Renal cortex interstitium (tissue), 11 donors: ENCODE measurements around the gene BRPF3. TPM values are rescaled to one million over a fixed set of nuclear protein-coding genes. Genes with fewer than 3 reads are reported as not detected.

Experiments used
- DNase-seq, 11 donors: peaks; one replicate each; pipeline ENCODE4 v3.0.0-alpha.2; 2013; ENCODE audit warnings: low read depth in 9 of 11, low spot score in 4 of 11; ENCODE audit errors: extremely low read depth in 1 of 11
- polyA plus RNA-seq, 3 donors: library from polyadenylated mRNA; unstranded; fragments of 120-200 nt; gene quantifications; one replicate each; pipeline ENCODE4 v1.2.1, GENCODE V29; 2013; ENCODE audit not compliant: insufficient read length in 3 of 3

The BRPF3 gene
- polyA plus RNA-seq, 3 donors = 49.6 to 51.4 (median 50.6) TPM

DNA sequence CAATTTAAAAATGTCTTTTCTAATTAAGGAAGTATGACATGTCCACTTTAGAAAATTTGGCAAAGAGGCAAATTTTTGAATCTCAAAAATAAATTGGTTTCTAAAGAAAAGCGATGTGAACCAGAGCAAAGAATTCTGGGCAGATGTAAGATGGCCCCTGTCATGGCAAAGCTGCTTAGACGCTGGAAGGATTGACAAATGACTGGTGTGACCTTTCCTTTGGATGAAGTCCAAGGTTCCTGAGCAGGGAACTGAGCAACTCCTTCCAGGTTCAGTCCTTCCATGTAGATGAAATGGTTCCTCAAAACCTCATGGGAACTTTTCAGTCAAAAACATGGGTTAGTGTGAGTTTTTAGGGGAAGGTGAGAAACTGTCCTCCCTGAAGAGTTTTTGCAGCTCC lies 25.1 kb downstream of the BRPF3 start:
- DNase-seq = no peak

DNA sequence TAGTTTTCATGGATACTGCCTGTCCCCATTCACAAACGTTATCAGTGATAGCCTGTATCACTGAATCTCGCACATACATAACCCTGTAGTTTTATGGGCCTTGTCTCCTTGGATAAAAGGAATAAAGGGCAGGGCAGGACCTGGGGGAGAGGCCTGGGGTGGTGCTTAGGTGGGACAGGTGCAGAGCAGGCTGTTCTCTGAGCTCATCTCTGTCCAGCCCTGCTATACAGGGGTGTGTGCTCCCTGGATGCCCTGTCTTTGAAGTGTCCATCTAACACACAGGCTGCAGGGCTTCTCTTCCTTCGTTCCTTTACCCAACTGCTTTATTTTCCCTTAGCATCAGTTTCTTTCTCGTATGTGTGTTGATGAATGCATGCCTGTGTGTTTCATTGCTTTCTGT lies 26.4 kb downstream of the BRPF3 start:
- no peak for DNase-seq

DNA sequence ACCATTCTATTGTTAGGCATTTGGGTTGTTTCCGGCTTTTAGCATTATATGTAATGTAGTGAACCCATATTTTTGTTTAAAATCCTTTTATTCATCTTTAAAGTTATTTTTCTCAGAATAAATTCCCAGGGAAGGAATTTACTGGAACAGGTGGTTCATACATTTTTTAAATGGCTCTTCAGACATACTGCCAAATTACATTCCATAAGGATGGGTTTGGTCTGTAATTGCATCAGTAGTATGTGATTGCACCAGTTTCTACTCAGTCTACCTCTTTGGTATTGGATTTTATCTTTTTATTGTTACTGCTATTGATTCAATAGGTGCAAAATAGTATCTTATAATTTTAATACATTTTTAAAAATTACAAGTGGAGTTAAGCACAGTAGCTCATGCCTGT lies 27.2 kb downstream of the BRPF3 start:
- no peak for DNase-seq

DNA sequence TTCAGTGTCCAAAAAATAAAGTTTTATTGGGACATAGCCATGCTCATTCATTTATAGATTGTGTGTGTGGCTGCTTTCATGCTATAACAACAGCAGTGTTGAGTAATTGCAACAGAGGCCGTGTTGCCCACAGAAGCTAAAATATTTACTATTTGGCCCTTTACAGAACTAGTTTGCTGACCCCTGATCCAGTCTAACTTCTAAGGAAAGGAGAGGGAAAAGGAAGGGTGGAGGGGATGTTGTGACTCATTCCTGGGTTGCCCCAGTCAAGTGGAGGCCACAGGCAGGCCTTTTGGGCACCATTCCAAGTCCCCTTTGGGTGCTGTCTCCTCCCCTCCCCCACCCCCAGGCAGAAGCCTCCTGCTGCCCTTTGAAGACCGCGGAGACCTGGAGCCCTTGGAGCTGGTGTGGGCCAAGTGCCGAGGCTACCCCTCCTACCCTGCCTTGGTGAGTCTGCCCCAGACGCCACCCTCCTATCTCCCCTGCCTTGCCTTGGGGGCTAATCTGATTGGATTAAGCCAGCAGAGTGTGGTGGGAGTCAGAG lies 28.4 kb downstream of the BRPF3 start:
- no peak for DNase-seq

DNA sequence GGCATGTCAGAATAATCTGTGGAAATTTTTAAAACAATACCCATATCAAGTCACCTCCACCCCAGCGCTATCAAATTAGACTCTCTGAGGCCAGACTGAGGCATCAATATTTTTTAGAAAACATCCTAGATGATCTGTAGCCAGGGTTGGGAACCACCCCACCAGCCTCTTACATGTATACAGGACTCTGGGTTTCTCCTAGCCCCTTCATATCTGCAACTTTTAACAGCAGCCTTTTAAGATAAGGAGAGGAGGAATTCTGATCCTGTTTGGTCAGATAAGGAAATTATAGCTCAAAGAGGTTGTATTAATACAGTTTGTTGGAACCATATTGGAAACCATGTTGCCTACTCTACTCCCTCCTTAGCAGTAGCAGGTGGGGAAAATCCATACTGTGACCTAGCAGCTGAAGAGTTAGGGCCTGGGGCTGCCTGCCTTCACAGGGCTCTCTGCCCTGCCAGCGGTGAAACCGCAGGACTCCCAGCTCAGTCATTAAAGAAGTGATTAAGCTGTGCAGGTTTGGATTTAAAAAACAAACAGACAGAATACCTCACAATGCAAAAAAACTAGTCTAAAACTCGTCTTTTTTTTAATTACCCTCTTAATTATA lies 30.0 kb downstream of the BRPF3 start:
- no peak for DNase-seq

DNA sequence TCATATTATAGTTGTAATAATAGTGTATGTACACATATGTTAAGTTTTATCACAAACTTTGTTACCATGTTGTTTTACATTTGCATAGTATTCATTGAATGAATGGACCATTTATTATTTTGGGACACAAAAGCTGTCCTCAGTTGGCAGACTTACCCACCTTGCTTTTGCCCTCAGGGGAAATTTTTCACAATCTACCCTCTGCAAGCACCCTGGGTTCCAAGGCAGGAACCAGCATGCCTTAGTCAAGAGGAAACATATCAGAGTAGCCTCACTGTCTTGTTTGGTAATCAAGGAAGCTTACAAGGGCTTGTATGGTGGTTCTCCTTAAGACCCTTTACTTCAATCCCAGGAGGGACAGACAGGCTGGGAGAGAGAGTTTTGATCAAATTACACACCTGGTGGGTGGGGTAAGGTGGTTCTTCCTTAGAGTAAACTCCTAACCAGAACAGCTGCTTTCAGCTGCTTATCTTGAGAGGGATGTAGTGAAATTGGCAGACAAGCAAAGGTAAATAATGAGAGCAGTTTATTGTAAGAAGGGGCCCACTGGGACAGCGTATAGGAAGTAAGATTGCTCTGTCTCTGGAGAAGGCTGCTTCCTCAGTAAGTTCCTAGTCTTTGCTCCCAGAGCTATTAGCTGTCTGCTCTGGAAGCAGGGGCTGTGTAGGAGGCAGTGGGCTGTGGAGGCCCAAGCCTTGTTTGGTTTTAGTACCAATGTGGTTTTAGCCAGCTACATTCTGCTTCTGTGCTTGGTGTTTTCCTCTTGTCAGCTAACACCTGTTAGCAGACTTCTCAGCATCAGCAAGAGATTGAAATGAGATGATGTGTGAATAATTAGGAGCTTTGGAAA lies 31.1 kb downstream of the BRPF3 start:
- no peak for DNase-seq

DNA sequence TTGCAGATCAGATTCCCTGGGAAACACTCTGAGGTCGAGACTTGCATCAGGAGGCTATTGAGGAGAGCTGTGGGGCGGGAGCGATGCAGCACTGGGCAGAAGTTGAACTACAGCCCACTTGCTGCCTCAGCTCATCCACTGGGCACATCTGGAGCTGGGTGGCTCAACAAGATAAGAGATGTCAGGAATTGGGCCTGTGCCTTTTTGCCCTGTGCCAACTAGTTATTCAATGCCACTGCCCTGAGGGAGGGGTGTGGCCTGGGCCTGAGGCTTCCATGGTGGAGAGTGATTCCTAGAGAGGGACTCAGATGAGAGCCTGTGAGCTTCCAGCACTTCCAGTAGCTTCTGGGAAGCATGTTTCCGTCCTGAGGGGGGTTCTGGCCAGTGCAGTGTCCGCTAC lies 32.7 kb downstream of the BRPF3 start:
- no peak for DNase-seq

DNA sequence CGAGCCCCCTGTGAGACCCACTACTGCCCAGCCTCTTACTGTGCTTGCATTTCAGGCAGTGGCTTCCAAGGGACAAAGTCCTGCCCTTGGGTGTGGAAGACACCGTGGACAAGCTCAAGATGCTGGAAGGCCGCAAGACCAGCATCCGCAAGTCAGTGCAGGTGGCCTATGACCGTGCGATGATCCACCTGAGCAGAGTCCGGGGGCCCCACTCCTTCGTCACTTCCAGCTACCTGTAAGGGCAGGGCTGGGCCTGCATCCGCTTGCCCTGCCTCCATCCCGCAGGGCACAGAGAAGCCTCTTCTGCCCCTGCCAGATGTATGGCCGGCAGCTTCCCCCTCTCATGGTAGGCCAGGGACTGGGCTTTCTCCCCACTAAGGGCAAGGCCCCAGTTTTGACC lies 33.8 kb downstream of the BRPF3 start:
- DNase-seq = no peak

DNA sequence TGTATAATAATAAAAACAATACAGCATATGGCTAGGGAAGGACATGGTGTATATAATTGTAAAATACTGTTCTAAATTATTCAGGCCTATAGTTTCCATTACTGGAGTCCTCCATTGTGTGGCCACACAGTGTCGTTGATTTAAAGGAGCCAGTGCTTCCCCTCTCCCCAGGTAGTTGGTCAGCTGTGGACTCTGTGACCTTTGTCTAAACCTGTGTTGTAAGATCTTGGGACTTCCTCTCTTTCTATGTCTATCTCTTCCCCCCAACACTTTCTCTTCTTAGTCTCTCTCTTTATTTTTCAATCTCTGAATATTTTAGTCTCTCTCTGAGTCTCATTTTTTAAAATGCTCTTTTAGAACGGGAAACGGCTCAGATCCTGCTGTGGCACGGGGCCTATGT lies 35.6 kb downstream of the BRPF3 start:
- DNase-seq = no peak

DNA sequence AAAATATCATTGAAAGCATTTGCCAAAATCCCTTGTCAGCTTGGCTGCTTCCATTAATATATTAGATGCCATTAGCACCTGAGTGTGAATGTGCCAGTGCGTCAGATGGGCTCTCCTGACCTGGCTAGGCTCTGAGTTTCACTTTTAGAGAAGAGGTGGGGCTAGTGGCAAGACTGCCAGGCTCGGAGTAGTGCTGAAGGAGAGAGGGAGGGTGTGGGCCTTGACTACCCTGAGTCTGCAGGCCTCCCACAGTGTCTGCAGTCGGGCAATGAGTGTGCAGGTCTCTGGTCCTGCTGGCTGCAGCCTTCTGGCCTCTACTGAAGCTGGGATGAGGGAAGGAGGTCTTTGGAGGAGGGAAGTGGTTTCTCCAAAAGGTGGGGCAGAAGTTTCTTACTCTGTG lies 38.8 kb downstream of the BRPF3 start:
- no peak for DNase-seq

DNA sequence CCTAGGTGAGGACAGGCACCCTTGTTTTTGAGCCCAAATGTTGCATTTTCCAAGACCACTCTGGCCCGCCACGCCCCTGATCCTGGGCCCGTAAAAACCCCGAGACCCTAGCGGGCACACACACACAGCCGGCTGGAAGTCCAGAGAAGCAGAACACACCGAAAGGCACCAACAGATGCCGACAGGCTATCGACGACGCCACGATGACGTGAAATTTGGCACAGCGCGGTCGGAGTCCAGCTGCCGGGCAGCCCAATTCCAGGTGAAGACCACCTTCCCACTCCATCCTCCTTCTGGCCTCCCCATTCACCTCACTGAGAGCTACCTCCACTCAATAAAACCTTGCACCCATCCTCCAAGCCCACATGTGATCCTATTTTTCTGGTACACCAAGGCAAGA lies 39.3 kb downstream of the BRPF3 start:
- no peak for DNase-seq

DNA sequence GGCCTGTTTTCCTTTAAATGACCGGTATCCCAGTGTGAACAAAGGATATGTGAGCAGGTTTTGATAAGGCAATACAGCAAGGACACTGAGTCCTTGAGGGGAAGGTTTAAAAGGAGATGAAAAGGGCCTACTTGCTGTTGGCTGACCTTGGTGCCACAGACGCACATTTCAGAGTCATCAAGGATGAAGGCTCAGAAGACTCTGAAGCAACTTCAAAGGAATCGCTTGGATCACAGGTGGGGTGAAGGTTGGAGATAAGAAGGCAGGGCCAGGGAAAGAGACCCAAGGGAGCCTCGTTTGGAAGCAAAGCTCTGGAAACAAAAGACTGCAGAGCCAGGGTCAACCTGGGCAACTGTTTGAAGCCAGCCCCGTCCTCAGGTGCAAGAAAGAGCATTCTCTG lies 43.2 kb downstream of the BRPF3 start:
- DNase-seq = no peak

DNA sequence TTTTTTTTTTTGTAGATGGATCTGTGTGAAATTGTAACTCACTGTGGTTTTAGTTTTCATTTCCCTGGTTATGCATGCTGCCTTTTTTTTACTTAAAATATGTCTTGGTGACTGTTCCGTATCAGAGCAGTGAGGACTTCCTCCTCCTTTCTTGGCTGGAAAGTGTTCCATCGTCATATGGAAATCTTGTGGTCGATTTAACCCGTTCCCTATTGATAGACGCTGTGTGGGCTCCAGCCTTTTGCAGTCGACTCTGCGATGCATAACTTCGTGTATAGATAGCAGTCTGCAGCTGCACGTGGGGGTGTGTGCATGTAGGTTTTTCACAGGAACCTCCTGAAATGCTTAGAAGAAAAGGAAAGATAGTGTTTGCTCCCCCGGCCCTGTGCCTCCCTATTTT lies 45.2 kb downstream of the BRPF3 start:
- DNase-seq = no peak

DNA sequence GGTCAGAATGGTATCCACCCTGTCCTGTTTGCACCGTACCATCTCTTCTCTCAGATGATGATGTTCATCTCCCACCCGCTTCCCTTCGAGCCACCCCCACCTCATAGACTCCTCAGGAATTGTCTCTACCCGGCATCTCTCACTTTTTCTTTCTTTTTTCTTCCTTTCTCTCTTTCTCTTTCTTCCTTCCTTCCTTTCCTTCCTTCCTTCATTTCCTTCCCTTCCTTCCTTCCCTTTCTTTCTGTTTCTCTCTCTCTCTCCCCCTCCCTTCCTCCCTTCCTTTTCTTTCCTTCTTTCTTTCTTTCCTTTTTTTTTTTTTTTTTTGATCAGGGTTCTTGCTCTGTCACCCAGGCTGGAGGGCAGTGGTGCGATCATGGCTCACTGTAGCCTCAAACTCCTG lies 45.6 kb downstream of the BRPF3 start:
- no peak for DNase-seq

DNA sequence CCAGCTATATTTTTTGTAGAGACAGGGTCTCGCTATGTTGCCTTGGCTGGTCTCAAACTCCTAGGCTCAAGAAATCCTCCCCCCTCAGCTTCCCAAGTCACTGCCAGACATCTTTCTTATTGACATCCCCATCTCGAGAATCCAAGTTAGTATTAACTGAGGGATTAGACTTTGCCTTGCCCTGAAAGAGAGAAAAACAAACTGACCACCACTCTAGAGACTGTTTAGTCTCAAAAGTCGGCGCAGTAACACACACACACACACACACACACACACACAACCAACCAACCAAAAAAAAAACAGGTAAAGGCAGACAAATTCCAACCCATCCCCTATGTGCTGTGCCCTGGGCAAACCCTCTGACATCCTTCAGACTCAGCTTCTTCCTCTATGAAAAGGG lies 46.1 kb downstream of the BRPF3 start:
- DNase-seq = peak in 2 of 11 donors; percentile 16 to 50

DNA sequence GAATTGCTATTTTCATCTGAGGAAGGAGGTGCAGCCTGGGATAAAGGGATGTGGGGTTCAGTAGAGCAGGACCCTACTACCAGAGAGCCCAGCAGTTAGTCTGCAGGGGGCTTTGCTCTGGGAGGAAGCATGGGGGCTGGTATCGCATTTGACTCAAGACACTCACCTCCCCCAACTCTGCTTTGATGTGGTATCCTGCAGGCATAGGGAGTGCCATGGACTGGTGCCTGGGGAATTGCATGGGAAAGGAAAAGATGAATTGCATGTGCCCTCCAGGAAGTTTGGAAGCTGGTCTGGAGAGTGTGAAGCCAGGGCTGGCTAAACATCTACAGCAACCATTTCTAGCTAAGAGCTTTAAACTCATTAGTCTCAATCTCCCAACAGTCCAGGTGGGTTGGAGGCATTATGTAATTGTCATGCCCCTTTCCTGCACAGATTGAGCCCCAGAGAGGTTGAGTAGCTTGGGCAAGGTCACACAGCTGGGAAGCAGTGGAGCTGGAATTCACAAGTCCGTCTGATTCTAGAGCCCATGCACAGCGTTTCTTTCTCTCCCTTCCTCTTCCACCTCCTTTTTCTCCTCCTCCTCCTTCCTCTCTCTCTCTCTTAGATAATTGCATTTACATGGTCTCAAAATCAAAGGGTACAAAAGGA lies 47.1 kb downstream of the BRPF3 start:
- DNase-seq = no peak

DNA sequence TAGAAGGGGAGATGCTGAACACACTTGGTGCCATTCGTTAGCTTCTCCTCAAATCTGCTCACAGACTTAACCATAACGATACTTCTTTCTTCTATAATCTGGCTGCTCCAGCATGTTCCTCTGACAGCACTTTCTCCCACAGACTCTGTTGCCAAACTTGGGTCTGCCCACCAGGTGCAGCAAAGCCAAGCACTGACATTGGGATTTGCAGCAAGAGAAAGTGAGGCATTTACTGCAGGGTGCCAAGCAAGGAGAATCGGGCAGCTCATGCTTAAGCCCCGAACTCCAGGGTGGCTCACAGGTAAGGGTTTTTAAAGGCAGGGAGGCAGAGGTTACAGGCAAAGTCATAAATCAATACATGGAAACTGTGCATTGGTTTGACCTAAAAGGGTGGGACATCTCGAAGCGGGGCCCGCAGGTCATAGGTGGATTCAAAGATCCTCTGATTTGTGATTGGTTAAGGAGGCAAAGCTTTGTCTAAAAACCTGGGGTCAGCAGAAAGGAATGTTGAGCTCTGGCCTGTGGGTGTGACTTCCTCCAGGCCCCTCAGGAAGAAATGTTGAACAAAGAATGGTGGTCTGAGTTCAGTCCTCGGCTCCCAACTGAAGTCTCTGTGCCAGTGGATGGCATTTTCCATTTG lies 48.2 kb downstream of the BRPF3 start:
- DNase-seq = peak in 3 of 11 donors; percentile 23 to 53 (median 43)

DNA sequence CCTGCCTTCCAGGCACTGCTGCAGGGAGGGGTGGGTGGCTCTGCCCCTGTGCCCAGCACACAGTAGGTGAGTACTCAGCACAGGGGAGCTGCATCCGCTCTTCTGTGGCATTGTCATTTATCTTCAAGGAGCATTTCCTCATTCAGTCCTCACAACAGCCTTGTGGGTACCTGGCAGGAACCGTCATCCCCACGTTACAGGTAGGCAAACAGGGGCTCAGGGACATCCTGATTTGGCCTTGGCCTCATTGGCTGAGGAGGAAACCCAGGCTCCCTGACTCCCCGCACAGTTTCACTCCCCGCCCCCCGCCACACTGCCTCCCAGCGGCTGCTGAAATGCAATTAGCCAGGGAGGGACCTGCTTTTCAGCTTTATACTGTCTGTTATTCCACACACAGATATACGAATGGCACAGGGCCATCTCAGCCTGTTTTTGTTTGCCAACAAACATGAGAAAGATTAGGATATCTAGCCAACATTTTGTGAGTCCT lies 49.1 kb downstream of the BRPF3 start:
- no peak for DNase-seq

DNA sequence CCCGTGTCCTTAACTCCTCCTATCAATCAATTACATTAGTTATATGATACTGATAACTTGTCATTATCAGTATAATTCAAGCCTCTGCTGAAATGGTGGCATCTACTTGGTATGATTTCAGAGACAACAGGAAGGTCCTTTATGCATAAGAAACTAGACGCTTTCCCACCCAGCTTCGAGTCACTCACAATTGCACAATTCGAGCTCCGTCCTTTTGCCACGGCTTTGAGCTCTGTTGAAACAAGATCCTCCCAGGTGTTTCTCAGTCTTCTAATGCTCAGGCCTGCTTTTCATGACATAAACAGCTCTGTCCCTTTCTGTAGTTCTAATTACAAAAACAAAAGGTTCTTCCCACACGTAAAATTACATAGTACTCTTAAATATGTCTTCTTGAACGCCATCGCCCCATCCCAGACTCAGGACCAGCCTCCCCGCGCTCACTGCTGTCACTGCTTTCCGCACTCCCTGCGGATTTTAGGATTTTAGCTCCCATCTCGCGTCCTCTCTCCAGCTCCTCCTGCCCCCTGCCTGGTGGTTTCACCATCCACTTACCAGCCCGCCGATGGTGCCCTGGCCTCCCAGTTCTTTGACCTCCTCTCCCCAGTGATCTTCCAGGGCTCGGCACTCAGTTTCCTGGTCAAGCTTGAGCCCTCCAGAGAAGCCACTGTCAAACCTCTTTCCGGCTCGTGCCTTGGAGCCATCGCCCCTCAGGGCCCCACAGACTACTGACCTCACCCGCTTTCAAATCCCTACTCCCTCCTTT lies 50.1 kb downstream of the BRPF3 start:
- no peak for DNase-seq
